Glutamatergic neuron (in vitro differentiated cells): ENCODE data around the gene COL25A1. TPM values are rescaled to one million over a fixed set of nuclear protein-coding genes. Genes with fewer than 3 reads are reported as not detected.
"Not testable (repeated sequence)": the region's sequence is repeated elsewhere in the genome, so short reads cannot be mapped to it uniquely, and the experiment has no call there.

Experiments used
- DNase-seq: peaks from one replicate; pipeline ENCODE4 v3.0.0; 2022
- H3K27ac Mint-ChIP-seq: one replicate; pipeline ENCODE4 v1.8.0; 2020; ENCODE audit warnings: mild to moderate bottlenecking, mixed read lengths, inconsistent platforms; ENCODE audit not compliant: unreplicated experiment
- H3K27me3 Mint-ChIP-seq: one replicate; pipeline ENCODE4 v1.8.0; 2020; ENCODE audit warnings: mild to moderate bottlenecking, moderate library complexity, mixed read lengths, inconsistent platforms; ENCODE audit not compliant: unreplicated experiment
- H3K36me3 Mint-ChIP-seq: one replicate; pipeline ENCODE4 v1.8.0; 2020; ENCODE audit warnings: mild to moderate bottlenecking, mixed read lengths, inconsistent platforms; ENCODE audit not compliant: unreplicated experiment
- H3K4me1 Mint-ChIP-seq: one replicate; pipeline ENCODE4 v1.8.0; 2020; ENCODE audit warnings: mild to moderate bottlenecking, low read depth, mixed read lengths, inconsistent platforms; ENCODE audit not compliant: unreplicated experiment
- H3K4me3 Mint-ChIP-seq: one replicate; pipeline ENCODE4 v1.8.0; 2020; ENCODE audit warnings: mild to moderate bottlenecking, mixed read lengths, inconsistent platforms; ENCODE audit not compliant: unreplicated experiment
- H3K9me3 Mint-ChIP-seq: one replicate; pipeline ENCODE4 v1.8.0; 2020; ENCODE audit warnings: mild to moderate bottlenecking, moderate library complexity, mixed read lengths, inconsistent platforms; ENCODE audit not compliant: unreplicated experiment
- total RNA-seq: library from RNA; stranded (reverse); fragmentation: NEBNext Ultra II Directional; extraction: Animal tissue kit (Norgen Biotek cat#: 25700); gene quantifications from one replicate; pipeline ENCODE4 v1.2.1, GENCODE V29; 2021; ENCODE audit not compliant: unreplicated experiment
- TF ChIP-seq, protein P1 (sequence below): fragments of 200-600 bp; sonication (generic); IDR thresholded peaks from one replicate; pipeline ENCODE4 v1.5.0; 2021; ENCODE audit not compliant: partially characterized antibody, unreplicated experiment

COL25A1 gene
- total RNA-seq, 1 donor from 2014 or later = 1.1 TPM

DNA sequence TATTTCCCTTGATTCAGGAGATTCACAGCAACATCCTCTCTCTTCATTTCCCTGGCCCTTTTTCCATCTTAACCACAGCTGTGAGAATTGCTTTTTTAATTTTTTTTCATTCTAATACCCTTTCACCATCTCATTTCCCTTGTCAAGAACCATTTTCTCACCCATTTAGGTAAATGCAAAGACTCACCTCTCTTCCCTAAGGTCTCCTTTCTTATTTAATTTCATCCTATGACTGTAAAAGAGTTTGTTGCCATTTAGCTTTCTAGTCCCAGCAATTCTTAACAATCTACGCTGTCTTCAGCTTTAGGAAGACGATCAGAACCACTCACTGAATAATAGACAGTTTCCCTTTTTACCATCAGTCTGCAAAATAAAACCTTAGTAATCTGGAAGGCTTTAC is 298.5 kb downstream of the COL25A1 start:
- TF ChIP-seq, protein P1, sequence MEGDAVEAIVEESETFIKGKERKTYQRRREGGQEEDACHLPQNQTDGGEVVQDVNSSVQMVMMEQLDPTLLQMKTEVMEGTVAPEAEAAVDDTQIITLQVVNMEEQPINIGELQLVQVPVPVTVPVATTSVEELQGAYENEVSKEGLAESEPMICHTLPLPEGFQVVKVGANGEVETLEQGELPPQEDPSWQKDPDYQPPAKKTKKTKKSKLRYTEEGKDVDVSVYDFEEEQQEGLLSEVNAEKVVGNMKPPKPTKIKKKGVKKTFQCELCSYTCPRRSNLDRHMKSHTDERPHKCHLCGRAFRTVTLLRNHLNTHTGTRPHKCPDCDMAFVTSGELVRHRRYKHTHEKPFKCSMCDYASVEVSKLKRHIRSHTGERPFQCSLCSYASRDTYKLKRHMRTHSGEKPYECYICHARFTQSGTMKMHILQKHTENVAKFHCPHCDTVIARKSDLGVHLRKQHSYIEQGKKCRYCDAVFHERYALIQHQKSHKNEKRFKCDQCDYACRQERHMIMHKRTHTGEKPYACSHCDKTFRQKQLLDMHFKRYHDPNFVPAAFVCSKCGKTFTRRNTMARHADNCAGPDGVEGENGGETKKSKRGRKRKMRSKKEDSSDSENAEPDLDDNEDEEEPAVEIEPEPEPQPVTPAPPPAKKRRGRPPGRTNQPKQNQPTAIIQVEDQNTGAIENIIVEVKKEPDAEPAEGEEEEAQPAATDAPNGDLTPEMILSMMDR = no peak
- Mint-ChIP-seq H3K9me3 (peaks cover 2% of the 10 kb centered on the region), H3K4me1 (peaks cover 10% of the 10 kb centered on the region), H3K4me3 (no peak overlapping the region), H3K36me3 (no peaks in the 10 kb centered on the region), H3K27me3 (no peaks in the 10 kb centered on the region), H3K27ac (no peak overlapping the region)
- no peak for DNase-seq

DNA sequence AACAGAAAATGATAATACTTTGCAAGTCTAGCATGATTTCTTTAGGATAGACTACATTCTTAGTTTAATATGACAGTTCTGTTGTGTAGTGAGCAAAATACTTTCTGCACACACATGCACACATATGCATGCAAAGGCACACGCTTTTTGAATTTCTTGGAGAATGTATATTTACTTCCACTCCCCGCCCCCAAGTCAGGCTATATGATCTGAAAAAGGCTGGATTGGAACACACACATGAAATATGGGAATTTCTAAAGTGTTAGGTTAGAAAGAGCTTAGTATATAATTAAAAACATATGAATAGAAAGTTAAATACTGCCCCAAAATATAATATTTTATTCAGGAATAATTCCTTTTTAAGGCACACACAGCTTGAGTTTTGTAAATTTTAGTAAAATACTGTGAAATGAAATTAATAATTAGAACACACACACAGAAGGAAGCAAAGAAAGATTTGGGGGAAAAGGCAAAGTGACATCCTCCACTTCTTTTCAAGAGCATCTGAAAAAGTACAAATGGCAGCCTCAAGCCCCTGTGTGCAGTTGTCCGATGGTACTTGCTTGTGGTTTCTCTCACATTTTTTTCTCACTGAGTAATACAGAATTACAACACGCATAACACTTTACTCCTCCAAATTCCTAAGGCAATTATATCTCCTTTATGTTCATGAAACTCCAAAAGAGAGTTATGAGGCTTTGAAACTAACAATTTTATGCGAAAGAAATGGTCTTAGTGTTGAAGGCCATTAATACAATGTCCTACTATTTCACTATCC is 310.7 kb downstream of the COL25A1 start:
- H3K36me3 Mint-ChIP-seq = no peaks in the 10 kb centered on the region
- peaks cover 1% of the 10 kb centered on the region for H3K9me3 Mint-ChIP-seq
- no peaks in the 10 kb centered on the region for H3K4me1 Mint-ChIP-seq
- no peaks in the 10 kb centered on the region for H3K27me3 Mint-ChIP-seq
- no peak overlapping the region for H3K27ac Mint-ChIP-seq
- DNase-seq = no peak
- TF ChIP-seq, protein P1 = no peak
- no peak overlapping the region for H3K4me3 Mint-ChIP-seq

DNA sequence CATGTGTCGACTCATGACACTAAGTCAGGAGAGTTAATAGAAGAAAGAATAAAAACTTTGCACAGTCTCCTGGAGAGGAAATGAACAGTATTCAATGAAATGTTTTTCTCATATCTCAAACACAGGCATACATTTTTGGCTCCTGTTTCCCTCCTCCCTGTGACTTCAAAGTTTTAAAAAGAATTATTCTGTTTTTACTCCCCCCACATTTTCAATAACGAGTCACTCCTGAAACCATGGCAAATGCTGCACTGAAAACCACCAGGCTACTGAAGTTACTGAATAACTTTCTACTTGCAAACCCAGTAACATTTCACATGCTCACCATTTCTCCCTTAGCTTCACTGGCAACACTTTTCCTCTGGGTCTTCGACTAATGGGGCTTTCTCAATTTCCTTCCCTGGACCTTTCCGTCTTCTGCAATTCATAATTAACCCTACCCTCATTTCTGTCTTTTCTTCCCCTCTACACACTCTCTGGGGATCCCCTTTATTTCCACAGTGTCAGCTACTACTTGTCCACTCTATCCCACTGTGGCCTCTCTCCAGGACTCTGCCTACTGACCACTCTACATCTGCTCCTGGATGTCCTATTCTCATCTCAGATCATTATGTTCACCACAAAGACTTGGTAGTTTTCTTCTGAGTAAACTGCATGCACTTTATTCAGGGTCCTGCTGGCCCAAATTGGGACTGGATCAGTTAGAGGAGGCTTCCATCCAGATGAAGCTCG is 313.8 kb downstream of the COL25A1 start:
- DNase-seq = no peak
- Mint-ChIP-seq H3K9me3 (no peaks in the 10 kb centered on the region), H3K4me3 (no peak overlapping the region), H3K4me1 (no peaks in the 10 kb centered on the region), H3K36me3 (no peaks in the 10 kb centered on the region), H3K27me3 (no peaks in the 10 kb centered on the region), H3K27ac (no peak overlapping the region)
- TF ChIP-seq, protein P1 = no peak

DNA sequence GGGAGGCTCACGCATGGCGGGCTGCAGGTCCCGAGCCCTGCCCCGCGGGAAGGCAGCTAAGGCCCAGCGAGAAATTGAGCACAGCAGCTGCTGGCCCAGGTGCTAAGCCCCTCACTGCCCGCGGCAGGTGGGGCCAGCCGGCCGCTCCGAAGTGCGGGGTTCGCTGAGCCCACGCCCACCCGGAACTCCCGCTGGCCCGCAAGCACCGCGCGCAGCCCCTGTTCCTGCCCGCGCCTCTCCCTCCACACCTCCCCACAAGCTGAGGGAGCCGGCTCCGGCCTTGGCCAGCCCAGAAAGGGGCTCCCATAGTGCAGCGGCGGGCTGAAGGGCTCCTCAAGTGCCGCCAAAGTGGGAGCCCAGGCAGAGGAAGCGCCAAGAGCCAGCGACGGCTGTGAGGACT is 318.0 kb downstream of the COL25A1 start:
- not testable (repeated sequence) for H3K27ac Mint-ChIP-seq, H3K9me3 Mint-ChIP-seq, H3K36me3 Mint-ChIP-seq, H3K27me3 Mint-ChIP-seq, H3K4me3 Mint-ChIP-seq, DNase-seq, H3K4me1 Mint-ChIP-seq

DNA sequence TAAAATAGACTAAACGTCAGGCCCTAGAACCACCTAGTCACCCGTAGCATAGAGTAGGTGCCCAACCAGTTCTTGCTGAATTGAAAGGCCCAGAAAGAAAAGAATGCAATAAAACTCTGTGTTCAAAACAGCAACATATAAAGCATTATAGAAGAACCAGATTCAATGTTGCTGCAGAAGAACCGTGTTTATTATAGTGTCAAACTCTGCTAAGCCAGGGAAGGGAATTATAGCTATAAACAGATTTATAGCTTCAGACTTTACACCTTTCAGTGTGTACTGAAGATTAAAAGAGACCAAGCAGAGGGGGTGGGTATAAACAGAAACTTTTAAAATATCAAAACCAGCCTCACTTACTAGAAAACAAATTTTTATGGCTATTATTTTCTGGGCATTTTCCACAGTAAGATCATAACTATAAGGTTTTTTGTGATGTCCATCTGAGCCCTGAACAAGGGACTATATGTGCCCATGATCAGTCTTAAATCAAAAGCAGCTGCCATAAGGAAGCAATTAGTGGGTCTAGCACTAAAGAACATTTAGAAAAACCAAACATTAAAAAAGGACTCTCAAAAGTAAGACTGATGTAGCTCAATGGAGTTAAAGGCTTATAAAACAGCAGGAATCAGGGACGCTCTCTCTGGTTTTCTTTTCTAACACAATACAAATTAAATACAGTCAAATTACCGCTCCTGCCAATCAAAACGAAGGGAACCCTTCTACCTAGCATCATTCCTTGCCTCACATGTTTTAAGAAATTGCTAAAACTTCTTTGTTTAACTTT is 319.9 kb downstream of the COL25A1 start:
- no peaks in the 10 kb centered on the region for H3K36me3 Mint-ChIP-seq
- H3K4me1 Mint-ChIP-seq = no peaks in the 10 kb centered on the region
- TF ChIP-seq, protein P1 = no peak
- no peak overlapping the region for H3K4me3 Mint-ChIP-seq
- H3K9me3 Mint-ChIP-seq = no peaks in the 10 kb centered on the region
- no peak overlapping the region for H3K27ac Mint-ChIP-seq
- H3K27me3 Mint-ChIP-seq = no peaks in the 10 kb centered on the region
- no peak for DNase-seq
